Heart left ventricle (tissue), 16 donors: ENCODE data around the gene PURB. TPM values are rescaled to one million over a fixed set of nuclear protein-coding genes. Genes with fewer than 3 reads are reported as not detected.

Experiments
- ATAC-seq, 4 donors: fragments of 200-7000 bp; cut with Tn5 transposase; one replicate each; pipeline ENCODE4 v1.9.1; 2020 to 2022; ENCODE audit warnings: moderate library complexity in 4 of 4, mild to moderate bottlenecking in 3 of 4, moderate number of reproducible peaks in 1 of 4
- DNase-seq, 5 donors: peaks; one replicate each; pipeline ENCODE4 v3.0.0-alpha.2; 2020
- H3K27ac ChIP-seq, 12 donors: fragments of 200-600 bp; sonication (generic) in 4 of 12; one replicate each; pipeline versions ENCODE4 v1.5.0 to v1.8.0; 2016 to 2022; ENCODE audit warnings: mild to moderate bottlenecking in 2 of 12
- H3K27me3 ChIP-seq, 9 donors: fragments of 200-600 bp; sonication (generic) in 2 of 9; one replicate each; pipeline versions ENCODE4 v1.5.1 to v1.8.0; 2016 to 2022; ENCODE audit warnings: mild to moderate bottlenecking in 3 of 9
- H3K36me3 ChIP-seq, 9 donors: fragments of 200-600 bp; sonication (generic) in 2 of 9; one replicate each; pipeline versions ENCODE4 v1.5.0 to v1.8.0; 2018 to 2022; ENCODE audit warnings: mild to moderate bottlenecking in 2 of 9
- H3K4me1 ChIP-seq, 12 donors: fragments of 200-600 bp; sonication (generic) in 4 of 12; one replicate each; pipeline versions ENCODE4 v1.5.0 to v1.8.0; 2016 to 2022; ENCODE audit warnings: mild to moderate bottlenecking in 3 of 12
- H3K4me3 ChIP-seq, 12 donors: fragments of 200-600 bp; sonication (generic) in 4 of 12; one replicate each; pipeline versions ENCODE4 v1.5.0 to v1.8.0; 2017 to 2022; ENCODE audit warnings: mild to moderate bottlenecking in 9 of 12, moderate library complexity in 4 of 12
- H3K9me3 ChIP-seq, 12 donors: fragments of 200-600 bp; sonication (generic) in 4 of 12; one replicate each; pipeline versions ENCODE4 v1.5.0 to v1.8.0; 2016 to 2022; ENCODE audit warnings: mild to moderate bottlenecking in 1 of 12
- POLR2A ChIP-seq, 2 donors: fragments of 450-650 bp; IDR thresholded peaks; one replicate each; pipeline ENCODE4 v1.6.1; 2017; ENCODE audit warnings: antibody characterized with exemption in 2 of 2, mild to moderate bottlenecking in 2 of 2, moderate library complexity in 2 of 2
- WGBS, 4 donors: extraction: QIAGEN DNeasy Blood & Tissue Kit in 2 of 4; methylation state at CpG; one replicate each; pipeline versions ENCODE4 v1.1.5 to v1.1.7; 2013 to 2018; 5-methylcytosine and 5-hydroxymethylcytosine counted together
- intact Hi-C, 10 donors: fragments of 100-400 bp; cut with DNase I; formaldehyde crosslinking; loops; one replicate each; pipeline versions ENCODE4 v1.11.1 to v1.14.2; 2022
- polyA plus RNA-seq, 2 donors: library from polyadenylated mRNA; stranded (reverse); fragments of 200-250 nt; gene quantifications; one replicate each; pipeline ENCODE4 v1.2.3, GENCODE V29; 2013
- total RNA-seq, 9 donors: library from RNA; depleted of rRNA in 2 of 9; stranded (reverse); fragments of >200 nt in 2 of 9; fragmentation: NEBNext Ultra II Directional in 3 of 9; extraction: Animal tissue kit (Norgen Biotek cat#: 25700) in 3 of 9; gene quantifications; one replicate each; pipeline versions ENCODE4 v1.1.0 to v1.2.4, GENCODE V29; 2016 to 2023
- TF ChIP-seq, protein P1 (sequence below), 12 donors: fragments of 200-600 bp; sonication (generic) in 4 of 12; IDR thresholded peaks; one replicate each; pipeline versions ENCODE4 v1.5.0 to v1.8.0; 2018 to 2022; ENCODE audit warnings: antibody characterized with exemption in 12 of 12, mild to moderate bottlenecking in 5 of 12
- donor health status: ischemic (EF 13 %, LVEDD 7.1; RV severe dilation, severe dysfunction).
- donor health status: healthy with polysubstance abuse.
- donor health status: DM: no; HTN: yes; CAD: no.
- donor health status: DM: no; HTN: no; CAD: no.
- donor health status: ischemic (EF 25% LVEDD 6.9; RV normal size, moderate dysfunction).
- donor health status: ischemic (EF 25% LVEDD 5.7; RV mildly dilated, moderate dysfunction).
- donor health status: healthy.
- donor health status: DM: yes; HTN: yes; CAD: no.
- donor health status: ischemic (EF 35%, LVEDD 5.7; RV mildly dilated, moderate dysfunction).
- donor health status: nonischemic (EF 11% LVEDD 7.7; RV severe dilation, severe dysfunction).
- donor health status: DM: yes; HTN: yes; CAD: no.
- donor health status: PGD.
- donor health status: ischemic (EF 29% LVEDD 5.4; RV normal size, mild dysfunction).
- donor health status: nonischemic (EF 23%, LVEDD 6.1; RV moderate dilation, normal function).

The PURB gene
- total and polyA plus RNA-seq, 11 donors = 5.5 to 19.4 (median 15.7) TPM

DNA sequence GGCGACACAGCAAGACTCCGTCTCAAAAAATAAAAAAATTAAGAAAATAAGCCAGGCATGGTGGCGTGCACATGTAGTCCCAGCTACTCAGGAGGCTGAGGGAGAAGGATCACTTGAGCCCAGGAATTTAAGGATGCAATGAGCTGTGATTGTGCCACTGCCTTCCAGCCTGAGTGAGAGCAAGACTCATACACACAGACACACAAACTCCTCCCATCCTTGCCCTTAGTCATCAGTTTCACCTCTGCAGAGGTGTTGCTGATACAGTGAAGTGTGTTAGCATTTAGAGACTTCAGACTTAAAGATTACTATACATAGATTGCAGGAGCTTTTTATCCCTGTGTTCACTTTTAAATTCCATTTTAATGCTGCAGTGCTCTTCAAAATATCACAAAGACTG is 31.9 kb downstream of the PURB start:
- H3K27me3 ChIP-seq = no peaks in the 10 kb centered on the region
- DNase-seq = no peak
- no peaks in the 10 kb centered on the region for H3K9me3 ChIP-seq
- peaks cover 0 to 14% (median 5%) of the 10 kb centered on the region in 12 donors for H3K4me1 ChIP-seq
- no peak for TF ChIP-seq POLR2A (IDR thresholded peaks at IDR 0.05)
- TF ChIP-seq, protein P1, sequence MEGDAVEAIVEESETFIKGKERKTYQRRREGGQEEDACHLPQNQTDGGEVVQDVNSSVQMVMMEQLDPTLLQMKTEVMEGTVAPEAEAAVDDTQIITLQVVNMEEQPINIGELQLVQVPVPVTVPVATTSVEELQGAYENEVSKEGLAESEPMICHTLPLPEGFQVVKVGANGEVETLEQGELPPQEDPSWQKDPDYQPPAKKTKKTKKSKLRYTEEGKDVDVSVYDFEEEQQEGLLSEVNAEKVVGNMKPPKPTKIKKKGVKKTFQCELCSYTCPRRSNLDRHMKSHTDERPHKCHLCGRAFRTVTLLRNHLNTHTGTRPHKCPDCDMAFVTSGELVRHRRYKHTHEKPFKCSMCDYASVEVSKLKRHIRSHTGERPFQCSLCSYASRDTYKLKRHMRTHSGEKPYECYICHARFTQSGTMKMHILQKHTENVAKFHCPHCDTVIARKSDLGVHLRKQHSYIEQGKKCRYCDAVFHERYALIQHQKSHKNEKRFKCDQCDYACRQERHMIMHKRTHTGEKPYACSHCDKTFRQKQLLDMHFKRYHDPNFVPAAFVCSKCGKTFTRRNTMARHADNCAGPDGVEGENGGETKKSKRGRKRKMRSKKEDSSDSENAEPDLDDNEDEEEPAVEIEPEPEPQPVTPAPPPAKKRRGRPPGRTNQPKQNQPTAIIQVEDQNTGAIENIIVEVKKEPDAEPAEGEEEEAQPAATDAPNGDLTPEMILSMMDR (IDR thresholded peaks at IDR 0.05) = no peak
- H3K36me3 ChIP-seq = no peaks in the 10 kb centered on the region
- H3K27ac ChIP-seq = no peak overlapping the region
- intact Hi-C loops = loop anchor here in 2 of 10 donors (5.0 to 10.0 kb wide), 2 partner anchors 256 to 281 kb away; no protein-coding TSS in a partner anchor
- no peak for ATAC-seq
- no peak overlapping the region for H3K4me3 ChIP-seq
- 80 to 92% (median 92%) methylated on average over 3 of the region's 3 CpGs for WGBS, 4 donors

GRCh38 chr7:44852590-44852989 is 32.7 kb downstream of the PURB start:
- ATAC-seq (no peak), DNase-seq (no peak)
- Histone ChIP-seq H3K4me1 (peaks cover 0 to 14% (median 5%) of the 10 kb centered on the region in 12 donors), H3K27ac (no peak overlapping the region), H3K27me3 (no peaks in the 10 kb centered on the region), H3K36me3 (no peaks in the 10 kb centered on the region), H3K4me3 (no peak overlapping the region), H3K9me3 (no peaks in the 10 kb centered on the region)
- no peak for TF ChIP-seq POLR2A (IDR thresholded peaks at IDR 0.05)
- TF ChIP-seq, protein P1 (IDR thresholded peaks at IDR 0.05) = no peak
- 86 to 94% (median 89%) methylated on average over 3 of the region's 3 CpGs for WGBS, 4 donors
- intact Hi-C loops = loop anchor here in 2 of 10 donors (5.0 to 10.0 kb wide), 2 partner anchors 255 to 282 kb away; no protein-coding TSS in a partner anchor

- Histone ChIP-seq H3K4me1 (peaks cover 0 to 25% (median 19%) of the 10 kb centered on the region in 12 donors), H3K27ac (no peak overlapping the region), H3K27me3 (no peaks in the 10 kb centered on the region), H3K9me3 (no peaks in the 10 kb centered on the region), H3K4me3 (no peak overlapping the region), H3K36me3 (no peaks in the 10 kb centered on the region)
- 81 to 91% (median 84%) methylated on average over 5 of the region's 5 CpGs for WGBS, 4 donors
- ATAC-seq (no peak), DNase-seq (no peak)
- no peak for TF ChIP-seq POLR2A (IDR thresholded peaks at IDR 0.05)
- TF ChIP-seq, protein P1 (IDR thresholded peaks at IDR 0.05) = no peak
- intact Hi-C loops = loop anchor here in 9 of 10 donors (2.0 to 10.0 kb wide), 12 partner anchors 32 to 359 kb away; partner anchors contain the start of genes PPIA (in 3 of the 9), OGDH (in 2 of the 9), NUDCD3 (in 1 of the 9) and TMED4 (in 1 of the 9)
Observed at GRCh38 chr7:44849885-44850544, 35.3 kb downstream of the PURB start.

GRCh38 chr7:44849259-44849884 is 36.0 kb downstream of the PURB start:
- TF ChIP-seq POLR2A (IDR thresholded peaks at IDR 0.05) = no peak
- TF ChIP-seq, protein P1 (IDR thresholded peaks at IDR 0.05) = no peak
- H3K36me3 ChIP-seq = no peaks in the 10 kb centered on the region
- intact Hi-C loops = loop anchor here in 8 of 10 donors (2.0 to 10.0 kb wide), 10 partner anchors 33 to 359 kb away; partner anchors contain the start of genes PPIA (in 3 of the 8), OGDH (in 2 of the 8), NUDCD3 (in 1 of the 8) and TMED4 (in 1 of the 8)
- no peak for DNase-seq
- H3K27ac ChIP-seq = peak overlapping the region in 3 of 12 donors; percentile 92 to 99 (median 97)
- H3K27me3 ChIP-seq = no peaks in the 10 kb centered on the region
- peaks cover 0 to 31% (median 26%) of the 10 kb centered on the region in 12 donors for H3K4me1 ChIP-seq
- H3K9me3 ChIP-seq = no peaks in the 10 kb centered on the region
- no peak for ATAC-seq
- peak overlapping the region in 6 of 12 donors; percentile 64 to 85 (median 72) for H3K4me3 ChIP-seq
- WGBS, 4 donors = 80 to 82% (median 80%) methylated on average over 10 of the region's 10 CpGs
